B cell (primary cell): Measurements from ENCODE around the gene ASCC2. TPM values are rescaled to one million over a fixed set of nuclear protein-coding genes. Genes with fewer than 3 reads are reported as not detected.

Experiments used
- ATAC-seq: fragments of 200-7000 bp; cut with Tn5 transposase; one replicate; pipeline ENCODE4 v1.10.0; 2021; ENCODE audit warnings: low read depth, mild to moderate bottlenecking, moderate number of reproducible peaks, moderate library complexity
- CTCF ChIA-PET: fragments of 350-600 bp; sonication (Branson Sonifier 250); formaldehyde crosslinking; loops from one replicate; lab custom pipeline; 2021; ENCODE audit warnings: antibody characterized with exemption, inconsistent platforms; lab: Charles Lee
- POLR2A ChIA-PET: fragments of 350-600 bp; sonication (Branson Sonifier 250); formaldehyde crosslinking; loops from one replicate; lab custom pipeline; 2021; ENCODE audit warnings: antibody characterized with exemption; lab: Charles Lee
- DNase-seq: peaks from one replicate; pipeline ENCODE4 v3.0.0; 2013
- H2AFZ ChIP-seq: 2 replicates; pipeline ENCODE4 v1.6.1; 2012; ENCODE audit warnings: mild to moderate bottlenecking, low read depth, low read length; ENCODE audit not compliant: insufficient read depth, poor library complexity, severe bottlenecking
- H3K27ac ChIP-seq, 2 donors: 1 replicate in 1 of 2; 2 replicates in 1 of 2; pipeline ENCODE4 v1.5.1; 2012 to 2013; ENCODE audit warnings: low read length in 2 of 2, mild to moderate bottlenecking in 2 of 2, moderate library complexity in 1 of 2
- H3K27me3 ChIP-seq, 4 experiments: fragments of 200-600 bp in 1 of 4; sonication (generic) in 1 of 4; replicated peaks in 1 of 4; 1 replicate in 2 of 4; 2 replicates in 2 of 4; pipeline versions ENCODE4 v1.6.1 to v1.7.0; 2013 to 2016; ENCODE audit warnings: low read length in 3 of 4, mild to moderate bottlenecking in 2 of 4, mixed read lengths in 1 of 4, moderate library complexity in 1 of 4; ENCODE audit not compliant: insufficient read depth in 4 of 4, control insufficient read depth in 3 of 4; ENCODE audit errors: control extremely low read depth in 1 of 4
- H3K36me3 ChIP-seq, 2 experiments: replicated peaks in 1 of 2; 1 replicate in 1 of 2; 2 replicates in 1 of 2; pipeline versions ENCODE4 v1.6.1 to v1.7.1; 2013; ENCODE audit warnings: low read length in 1 of 2; ENCODE audit not compliant: insufficient read depth in 2 of 2, control insufficient read depth in 1 of 2; ENCODE audit errors: control extremely low read depth in 1 of 2, extremely low read depth in 1 of 2
- H3K4me1 ChIP-seq, 2 donors: fragments of 200-600 bp in 1 of 2; sonication (generic) in 1 of 2; 1 replicate in 1 of 2; 2 replicates in 1 of 2; pipeline versions ENCODE4 v1.5.1 to v1.6.1; 2013 to 2017; ENCODE audit warnings: low read length in 2 of 2; ENCODE audit not compliant: control insufficient read depth in 2 of 2, insufficient read depth in 2 of 2
- H3K4me2 ChIP-seq: replicated peaks from 2 replicates; pipeline ENCODE3; 2012; ENCODE audit warnings: mild to moderate bottlenecking, low read depth, low read length; ENCODE audit not compliant: poor library complexity, severe bottlenecking
- H3K4me3 ChIP-seq, 5 experiments: fragments of 200-600 bp in 1 of 5; sonication (generic) in 1 of 5; 1 replicate in 3 of 5; 2 replicates in 2 of 5; pipeline versions ENCODE4 v1.5.1 to v1.7.0; 2011 to 2016; ENCODE audit warnings: low read length in 4 of 5, mild to moderate bottlenecking in 4 of 5, low read depth in 2 of 5, control low read depth in 1 of 5, moderate library complexity in 1 of 5; ENCODE audit not compliant: insufficient read depth in 1 of 5; ENCODE audit errors: control extremely low read depth in 1 of 5, extremely low read depth in 1 of 5
- H3K79me2 ChIP-seq: fragments of 200-600 bp; sonication (generic); one replicate; pipeline ENCODE4 v1.6.0; 2016; ENCODE audit warnings: low read length; ENCODE audit not compliant: control insufficient read depth, insufficient read depth
- H3K9ac ChIP-seq: fragments of 200-600 bp; sonication (generic); 2 replicates; pipeline ENCODE4 v1.6.1; 2017; ENCODE audit warnings: mild to moderate bottlenecking, low read length, moderate library complexity
- H3K9me3 ChIP-seq, 3 donors: one replicate each; pipeline versions ENCODE4 v1.6.1 to v1.7.1; 2013; ENCODE audit warnings: low read length in 2 of 3; ENCODE audit not compliant: control insufficient read depth in 2 of 3, insufficient read depth in 1 of 3; ENCODE audit errors: control extremely low read depth in 1 of 3
- H4K20me1 ChIP-seq: 2 replicates; pipeline ENCODE4 v1.6.0; 2012; ENCODE audit warnings: mild to moderate bottlenecking, low read length; ENCODE audit not compliant: insufficient read depth, control insufficient read depth, poor library complexity, severe bottlenecking
- H3K27ac Mint-ChIP-seq: one replicate; pipeline ENCODE4 v1.8.0; 2021; ENCODE audit warnings: mixed read lengths
- H3K27me3 Mint-ChIP-seq: one replicate; pipeline ENCODE4 v1.8.0; 2021; ENCODE audit warnings: mixed read lengths
- H3K4me1 Mint-ChIP-seq: one replicate; pipeline ENCODE4 v1.8.0; 2021; ENCODE audit warnings: mixed read lengths
- H3K4me3 Mint-ChIP-seq: one replicate; pipeline ENCODE4 v1.8.0; 2021; ENCODE audit warnings: mixed read lengths
- H3K9me3 Mint-ChIP-seq: one replicate; pipeline ENCODE4 v1.8.0; 2022; ENCODE audit warnings: mixed read lengths; ENCODE audit not compliant: insufficient read depth
- CTCF ChIP-seq: fragments of 200-600 bp; IDR thresholded peaks from one replicate; pipeline ENCODE4 v1.8.0; 2022; ENCODE audit warnings: antibody characterized with exemption, mild to moderate bottlenecking
- EZH2 ChIP-seq: IDR thresholded peaks from 2 replicates; pipeline ENCODE4 v1.6.1; 2012; ENCODE audit warnings: borderline replicate concordance, low read depth, mild to moderate bottlenecking, moderate library complexity, low read length; ENCODE audit not compliant: insufficient read depth, poor library complexity, severe bottlenecking
- WGBS: methylation state at CpG from one replicate; pipeline ENCODE4 v1.1.5; 2013; ENCODE audit warnings: missing lambda C conversion rate; ENCODE audit not compliant: insufficient coverage; 5-methylcytosine and 5-hydroxymethylcytosine counted together
- intact Hi-C: fragments of 100-400 bp; cut with micrococcal nuclease; formaldehyde crosslinking; loops from one replicate; pipeline ENCODE4 v1.10.0; 2022
- polyA plus RNA-seq: library from polyadenylated mRNA; depleted of rRNA; stranded (reverse); fragments of >200 nt; gene quantifications from 2 replicates; pipeline ENCODE4 v1.2.3, GENCODE V29; 2012
- total RNA-seq, 2 donors: library from RNA; stranded (reverse); fragments of 120-200 nt in 1 of 2; gene quantifications; 1 replicate in 1 of 2; 2 replicates in 1 of 2; pipeline versions ENCODE4 v1.2.3 to v1.2.4, GENCODE V29; 2013 to 2022

Gene ASCC2
- total and polyA plus RNA-seq, 2 donors (not counting 1 experiment from before 2014, with no cell fraction given) = 81.1 to 84.0 TPM

DNA sequence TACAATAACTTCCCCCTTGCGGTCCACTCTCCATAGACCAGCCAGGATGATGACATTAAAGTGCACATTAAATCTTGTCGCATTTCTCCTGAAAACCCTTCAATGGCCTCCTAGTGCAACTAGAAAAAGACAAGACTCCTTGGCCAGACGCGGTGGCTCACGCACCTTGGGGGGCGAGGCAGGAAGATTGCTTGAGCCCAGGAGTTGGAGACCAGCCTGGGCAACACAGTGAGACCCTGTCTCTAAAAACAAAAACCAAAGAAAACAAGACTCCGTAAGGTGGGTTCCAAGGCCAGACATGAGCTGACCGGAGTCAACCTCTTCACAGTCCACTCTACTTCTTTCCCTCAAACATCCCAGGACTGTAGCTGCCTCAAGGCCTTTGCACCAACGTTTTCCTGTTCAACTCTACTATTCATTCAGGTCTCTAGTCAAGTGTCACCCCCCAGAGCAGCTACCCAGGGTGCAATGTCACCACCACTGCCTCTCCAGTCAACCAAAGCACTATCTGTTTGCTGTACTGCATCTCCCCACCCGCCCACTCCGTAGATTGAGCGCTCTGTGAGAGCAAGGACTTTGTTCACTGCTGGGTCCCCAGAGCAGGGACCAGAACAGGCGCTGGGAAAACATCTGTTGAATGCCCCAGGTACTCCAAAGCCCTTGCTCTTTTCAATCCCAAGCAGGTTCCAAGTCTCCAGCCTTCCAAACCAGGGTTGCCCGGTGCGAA, 72.0 kb downstream of the ASCC2 start:
- Histone ChIP-seq H3K4me1 (peaks cover 17 to 20% of the 10 kb centered on the region in 2 donors), H3K36me3 (peaks cover 2 to 15% of the 10 kb centered on the region in 2 experiments), H3K9ac (peak overlapping the region; percentile 77), H3K27ac (peak overlapping the region; percentile 28 to 80), H3K9me3 (no peaks in the 10 kb centered on the region), H3K4me2 (peak overlapping the region; percentile 92), H3K4me3 (peak overlapping the region; percentile 73 to 99 (median 87)), H4K20me1 (no peaks in the 10 kb centered on the region), H2AFZ (peak overlapping the region; percentile 89), H3K27me3 (no peaks in the 10 kb centered on the region), H3K79me2 (peaks cover 43% of the 10 kb centered on the region)
- Mint-ChIP-seq H3K4me1 (peaks cover 36% of the 10 kb centered on the region), H3K27me3 (no peaks in the 10 kb centered on the region), H3K9me3 (no peaks in the 10 kb centered on the region), H3K27ac (peak overlapping the region; percentile 95), H3K4me3 (peak overlapping the region; percentile 99)
- ChIA-PET POLR2A (interaction anchor here (0.7 kb wide), 1 partner anchor 72 kb away, joined by 3 read pairs; the partner anchor contains the start of gene ASCC2), CTCF (interaction anchor here (1.3 kb wide), 1 partner anchor 162 kb away, joined by 3 read pairs; no protein-coding TSS in a partner anchor)
- TF ChIP-seq CTCF = no peak
- TF ChIP-seq EZH2 = no peak
- intact Hi-C loops = loop anchor here (5.0 to 10.0 kb wide), 4 partner anchors 379 to 881 kb away; partner anchors contain the start of genes AP1B1, EWSR1, RHBDD3 and ZNRF3
- 61% methylated on average over 14 of the region's 15 CpGs for WGBS
- DNase-seq (no peak), ATAC-seq (no peak)

DNA sequence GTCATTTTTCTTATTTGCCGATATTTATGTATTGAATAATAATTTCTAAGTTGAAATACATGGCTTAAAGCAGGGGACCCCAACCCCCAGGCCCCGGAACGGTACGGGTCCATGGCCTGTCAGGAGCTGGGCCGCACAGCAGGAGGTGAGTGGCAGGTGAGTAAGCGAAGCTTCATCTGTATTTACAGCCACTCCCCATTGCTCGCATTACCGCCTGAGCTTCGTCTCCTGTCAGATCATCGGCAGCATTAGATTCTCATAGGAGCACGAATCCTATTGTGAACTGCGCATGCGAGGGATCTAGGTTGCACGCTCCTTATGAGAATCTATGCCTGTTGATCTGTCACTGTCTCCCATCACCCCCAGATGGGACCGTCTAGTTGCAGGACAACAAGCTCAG, 75.8 kb downstream of the ASCC2 start:
- no peak overlapping the region for H3K9ac ChIP-seq
- H3K27me3 ChIP-seq = no peaks in the 10 kb centered on the region
- H3K27ac Mint-ChIP-seq = no peak overlapping the region
- H2AFZ ChIP-seq = no peak overlapping the region
- intact Hi-C loops = loop anchor here (10.0 kb wide), 1 partner anchor 877 kb away; the partner anchor contains the start of gene ZNRF3
- ChIA-PET POLR2A (no interaction called here), CTCF (no interaction called here)
- WGBS = 96% methylated on average over 11 of the region's 15 CpGs
- no peaks in the 10 kb centered on the region for H4K20me1 ChIP-seq
- no peak overlapping the region for H3K27ac ChIP-seq
- peaks cover 16% of the 10 kb centered on the region for H3K4me1 Mint-ChIP-seq
- no peaks in the 10 kb centered on the region for H3K27me3 Mint-ChIP-seq
- H3K4me3 Mint-ChIP-seq = no peak overlapping the region
- H3K36me3 ChIP-seq = peaks cover 0 to under 1% of the 10 kb centered on the region in 2 experiments
- no peaks in the 10 kb centered on the region for H3K9me3 ChIP-seq
- H3K4me2 ChIP-seq = no peak overlapping the region
- no peak overlapping the region for H3K4me3 ChIP-seq
- H3K4me1 ChIP-seq = peaks cover 9% of the 10 kb centered on the region in 2 donors
- TF ChIP-seq EZH2 (no peak), CTCF (no peak)
- DNase-seq = no peak
- peaks cover 36% of the 10 kb centered on the region for H3K79me2 ChIP-seq
- ATAC-seq = no peak
- no peaks in the 10 kb centered on the region for H3K9me3 Mint-ChIP-seq
